Esophagus squamous epithelium (tissue), 5 donors: Measurements from ENCODE around the gene CA7. TPM values are rescaled to one million over a fixed set of nuclear protein-coding genes. Genes with fewer than 3 reads are reported as not detected.
A peak's percentile ranks its signal among the peaks of the same experiment; 100 is the strongest.

Source experiments
- DNase-seq: peaks from one replicate; lab custom pipeline; 2025; lab: John Stamatoyannopoulos, UW
- H3K27ac ChIP-seq, 4 donors: fragments of 200-600 bp; sonication (generic); one replicate each; pipeline ENCODE4 v1.5.1; 2016 to 2019; ENCODE audit warnings: mild to moderate bottlenecking in 1 of 4
- H3K27me3 ChIP-seq, 4 donors: fragments of 200-600 bp; sonication (generic); 1 replicate in 3 of 4; 2 replicates in 1 of 4; pipeline versions ENCODE4 v1.5.1 to v1.6.0; 2017 to 2021; ENCODE audit warnings: antibody characterized with exemption in 1 of 4
- H3K36me3 ChIP-seq, 3 donors: fragments of 200-600 bp; sonication (generic); one replicate each; pipeline ENCODE4 v1.5.1; 2016 to 2019
- H3K4me1 ChIP-seq, 3 donors: fragments of 200-600 bp; sonication (generic); one replicate each; pipeline ENCODE4 v1.5.1; 2017 to 2019
- H3K4me3 ChIP-seq, 4 donors: fragments of 200-600 bp; sonication (generic); 1 replicate in 3 of 4; 2 replicates in 1 of 4; pipeline ENCODE4 v1.5.1; 2016 to 2019; ENCODE audit warnings: mild to moderate bottlenecking in 2 of 4, moderate library complexity in 1 of 4
- H3K9me3 ChIP-seq, 3 donors: fragments of 200-600 bp; sonication (generic); one replicate each; pipeline ENCODE4 v1.5.1; 2016 to 2019
- POLR2A ChIP-seq, 4 donors: fragments of 450-650 bp; IDR thresholded peaks; one replicate each; pipeline ENCODE4 v1.6.1; 2017; ENCODE audit warnings: antibody characterized with exemption in 4 of 4, mild to moderate bottlenecking in 4 of 4, moderate library complexity in 3 of 4
- WGBS, 2 donors: methylation state at CpG; one replicate each; pipeline ENCODE4 v1.1.5; 2018; 5-methylcytosine and 5-hydroxymethylcytosine counted together
- intact Hi-C: fragments of 100-400 bp; cut with DNase I; formaldehyde crosslinking; loops from one replicate; pipeline ENCODE4 v1.15.0; 2022
- total RNA-seq, 4 donors: library from RNA; depleted of rRNA; stranded (reverse); fragments of >200 nt; gene quantifications; one replicate each; pipeline ENCODE4 v1.1.0, GENCODE V29; 2016
- TF ChIP-seq, protein P1 (sequence below), 6 experiments: fragments of 450-650 bp in 4 of 6; fragments of 200-600 bp in 2 of 6; sonication (generic) in 2 of 6; IDR thresholded peaks; one replicate each; pipeline ENCODE4 v1.5.1; 2016 to 2019; ENCODE audit warnings: antibody characterized with exemption in 6 of 6, mild to moderate bottlenecking in 4 of 6, moderate library complexity in 4 of 6
- donor health status: DM: yes; HTN: yes; CAD: no.

CA7 gene
- total RNA-seq, 4 donors from 2014 or later = not detected

GRCh38 chr16:66830422-66831404 lies 13.5 kb upstream of the CA7 start, which contains the start of gene NAE1:
Gene NAE1, minus strand, starts transcription at chr16:66830976. Its CDS starts 77 bp downstream, at chr16:66830899.
- H3K27ac ChIP-seq = peak within 1 kb of the TSS; percentile 81 to 96 (median 92)
- H3K27me3 ChIP-seq = no peaks in the 10 kb centered on the region
- 2 to 3% methylated on average over 16 to 17 of the region's 84 CpGs for WGBS, 2 donors
- DNase-seq = no peak
- intact Hi-C loops = loop anchor here (5.0 kb wide), 1 partner anchor 37 kb away; no protein-coding TSS in a partner anchor
- TF ChIP-seq, protein P1, sequence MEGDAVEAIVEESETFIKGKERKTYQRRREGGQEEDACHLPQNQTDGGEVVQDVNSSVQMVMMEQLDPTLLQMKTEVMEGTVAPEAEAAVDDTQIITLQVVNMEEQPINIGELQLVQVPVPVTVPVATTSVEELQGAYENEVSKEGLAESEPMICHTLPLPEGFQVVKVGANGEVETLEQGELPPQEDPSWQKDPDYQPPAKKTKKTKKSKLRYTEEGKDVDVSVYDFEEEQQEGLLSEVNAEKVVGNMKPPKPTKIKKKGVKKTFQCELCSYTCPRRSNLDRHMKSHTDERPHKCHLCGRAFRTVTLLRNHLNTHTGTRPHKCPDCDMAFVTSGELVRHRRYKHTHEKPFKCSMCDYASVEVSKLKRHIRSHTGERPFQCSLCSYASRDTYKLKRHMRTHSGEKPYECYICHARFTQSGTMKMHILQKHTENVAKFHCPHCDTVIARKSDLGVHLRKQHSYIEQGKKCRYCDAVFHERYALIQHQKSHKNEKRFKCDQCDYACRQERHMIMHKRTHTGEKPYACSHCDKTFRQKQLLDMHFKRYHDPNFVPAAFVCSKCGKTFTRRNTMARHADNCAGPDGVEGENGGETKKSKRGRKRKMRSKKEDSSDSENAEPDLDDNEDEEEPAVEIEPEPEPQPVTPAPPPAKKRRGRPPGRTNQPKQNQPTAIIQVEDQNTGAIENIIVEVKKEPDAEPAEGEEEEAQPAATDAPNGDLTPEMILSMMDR (IDR thresholded peaks at IDR 0.05) = peak; percentile 94 to 98 (median 97)
- TF ChIP-seq POLR2A (IDR thresholded peaks at IDR 0.05) = peak in 2 of 4 donors; percentile 86 to 90
- H3K4me3 ChIP-seq = peak within 1 kb of the TSS; percentile 60 to 91 (median 86)
- H3K36me3 ChIP-seq = peaks cover 0 to 29% (median 0%) of the 10 kb centered on the region in 3 donors
- H3K9me3 ChIP-seq = no peaks in the 10 kb centered on the region
- peaks cover 6 to 26% (median 13%) of the 10 kb centered on the region in 3 donors for H3K4me1 ChIP-seq

GRCh38 chr16:66832190-66832589 lies 12.0 kb upstream of the CA7 start:
- intact Hi-C loops = loop anchor here (5.0 kb wide), 1 partner anchor 35 kb away; no protein-coding TSS in a partner anchor
- Histone ChIP-seq H3K36me3 (peaks cover 0 to 15% (median 0%) of the 10 kb centered on the region in 3 donors), H3K9me3 (no peaks in the 10 kb centered on the region), H3K4me3 (no peak overlapping the region), H3K27ac (no peak overlapping the region), H3K4me1 (peaks cover 6 to 26% (median 13%) of the 10 kb centered on the region in 3 donors), H3K27me3 (no peaks in the 10 kb centered on the region)
- 82 to 87% methylated on average over 2 to 3 of the region's 3 CpGs for WGBS, 2 donors
- TF ChIP-seq POLR2A (IDR thresholded peaks at IDR 0.05) = no peak
- no peak for DNase-seq

- no peak for DNase-seq
- intact Hi-C loops = loop anchor here (5.0 kb wide), 1 partner anchor 35 kb away; no protein-coding TSS in a partner anchor
- Histone ChIP-seq H3K27ac (no peak overlapping the region), H3K4me3 (no peak overlapping the region), H3K9me3 (no peaks in the 10 kb centered on the region), H3K4me1 (peaks cover 6 to 26% (median 13%) of the 10 kb centered on the region in 3 donors), H3K36me3 (peaks cover 0 to 9% (median 0%) of the 10 kb centered on the region in 3 donors), H3K27me3 (no peaks in the 10 kb centered on the region)
- WGBS, 2 donors = 65 to 69% methylated on average over 7 of the region's 7 CpGs
- no peak for TF ChIP-seq POLR2A (IDR thresholded peaks at IDR 0.05)
- TF ChIP-seq, protein P1 (IDR thresholded peaks at IDR 0.05) = no peak
Observed at GRCh38 chr16:66832661-66833305, 11.4 kb upstream of the CA7 start.

GRCh38 chr16:66834746-66835145 lies 9.5 kb upstream of the CA7 start:
- no peaks in the 10 kb centered on the region for H3K27me3 ChIP-seq
- intact Hi-C loops = loop anchor here (5.0 kb wide), 1 partner anchor 33 kb away; no protein-coding TSS in a partner anchor

DNA sequence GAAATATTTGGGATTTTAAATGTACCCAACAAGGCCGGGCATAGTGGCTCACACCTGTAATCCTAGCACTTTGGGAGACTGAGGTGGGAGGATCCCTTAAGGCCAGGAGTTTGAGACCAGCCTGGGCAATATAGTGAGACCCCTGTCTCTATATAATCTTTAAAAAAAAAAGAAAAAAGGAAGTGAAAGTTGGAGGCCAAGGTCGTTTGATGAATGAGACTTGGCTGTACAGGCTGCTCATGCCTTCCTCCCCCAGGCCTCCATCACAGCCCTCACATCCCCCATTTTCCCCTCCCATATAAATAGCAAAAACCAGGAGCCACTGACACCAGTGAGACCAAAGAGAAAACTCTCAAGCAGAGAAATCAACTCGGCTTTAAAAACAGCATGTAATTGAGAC lies 3.3 kb upstream of the CA7 start:
- Histone ChIP-seq H3K9me3 (no peaks in the 10 kb centered on the region), H3K27ac (no peak overlapping the region), H3K4me1 (peaks cover 12 to 17% (median 13%) of the 10 kb centered on the region in 3 donors), H3K36me3 (no peaks in the 10 kb centered on the region), H3K4me3 (no peak overlapping the region), H3K27me3 (peaks cover 11 to 30% (median 13%) of the 10 kb centered on the region in 4 donors)
- DNase-seq = no peak
- TF ChIP-seq POLR2A (IDR thresholded peaks at IDR 0.05) = no peak
- TF ChIP-seq, protein P1 (IDR thresholded peaks at IDR 0.05) = no peak
- 46 to 47% methylated on average over 3 of the region's 3 CpGs for WGBS, 2 donors
- intact Hi-C loops = no loop called here

More at GRCh38 chr16:66834746-66835145, 9.5 kb upstream of the CA7 start:
- no peak for TF ChIP-seq POLR2A (IDR thresholded peaks at IDR 0.05)
- TF ChIP-seq, protein P1 (IDR thresholded peaks at IDR 0.05) = no peak
- H3K4me3 ChIP-seq = no peak overlapping the region
- no peaks in the 10 kb centered on the region for H3K36me3 ChIP-seq
- no peak overlapping the region for H3K27ac ChIP-seq
- no peaks in the 10 kb centered on the region for H3K9me3 ChIP-seq
- DNase-seq = no peak
- WGBS, 2 donors = 64 to 71% methylated on average over 5 of the region's 5 CpGs
- H3K4me1 ChIP-seq = peaks cover 3 to 10% (median 3%) of the 10 kb centered on the region in 3 donors
